Esophagus squamous epithelium (tissue), 4 donors: Measurements from ENCODE around the gene ATXN2L.

Source experiments
- CTCF ChIP-seq, 6 experiments: fragments of 450-650 bp in 4 of 6; fragments of 200-600 bp in 2 of 6; sonication (generic) in 2 of 6; IDR thresholded peaks; one replicate each; pipeline ENCODE4 v1.5.1; 2016 to 2019; ENCODE audit warnings: antibody characterized with exemption in 6 of 6, mild to moderate bottlenecking in 4 of 6, moderate library complexity in 4 of 6
- POLR2A ChIP-seq, 4 donors: fragments of 450-650 bp; IDR thresholded peaks; one replicate each; pipeline ENCODE4 v1.6.1; 2017; ENCODE audit warnings: antibody characterized with exemption in 4 of 4, mild to moderate bottlenecking in 4 of 4, moderate library complexity in 3 of 4

GRCh38 chr16:28859326-28859725, 36.5 kb downstream of the ATXN2L start:
- TF ChIP-seq POLR2A (IDR thresholded peaks at IDR 0.05) (no peak), CTCF (IDR thresholded peaks at IDR 0.05) (no peak)
